SK-N-MC (cell line): ENCODE data around the gene CEP131.

Source experiments
- DNase-seq: peaks from one replicate; pipeline ENCODE4 v3.0.0-alpha.2; 2011; ENCODE audit warnings: low read depth, low spot score
- H3K27ac ChIP-seq: fragments of 200-600 bp; sonication (generic); 2 replicates; pipeline ENCODE4 v1.5.1; 2016; ENCODE audit warnings: mixed run types
- H3K36me3 ChIP-seq: fragments of 200-600 bp; sonication (generic); 2 replicates; pipeline ENCODE4 v1.6.1; 2017; ENCODE audit warnings: antibody characterized with exemption, low read length, mixed read lengths; ENCODE audit not compliant: insufficient read depth
- H3K4me3 ChIP-seq: fragments of 200-600 bp; sonication (generic); 2 replicates; pipeline ENCODE4 v1.5.1; 2016
- H3K9ac ChIP-seq: fragments of 200-600 bp; sonication (generic); 2 replicates; pipeline ENCODE4 v1.8.0; 2017; ENCODE audit warnings: mixed run types, mixed read lengths; ENCODE audit not compliant: insufficient read length
- H3K9me3 ChIP-seq: fragments of 200-600 bp; sonication (generic); 2 replicates; pipeline ENCODE4 v1.6.1; 2017; ENCODE audit warnings: low read depth, mild to moderate bottlenecking, antibody characterized with exemption, low read length, moderate library complexity, mixed read lengths
- EZH2 ChIP-seq: fragments of 200-600 bp; sonication (generic); IDR thresholded peaks from one replicate; pipeline ENCODE4 v1.6.1; 2017; ENCODE audit warnings: antibody characterized with exemption
- FOXP2 ChIP-seq: optimal IDR thresholded peaks from 2 replicates; pipeline ENCODE3; 2011; ENCODE audit warnings: mild to moderate bottlenecking, moderate library complexity; ENCODE audit not compliant: insufficient read depth; ENCODE audit errors: extremely low read length, control extremely low read depth
- POLR2AphosphoS5 ChIP-seq: IDR thresholded peaks from 2 replicates; pipeline ENCODE4 v1.6.1; 2012; ENCODE audit warnings: mild to moderate bottlenecking, low read depth, low read length, borderline replicate concordance

CEP131 gene

GRCh38 chr17:81193051-81193410 is 29.7 kb downstream of the CEP131 start:
- no peak overlapping the region for H3K27ac ChIP-seq
- no peaks in the 10 kb centered on the region for H3K9me3 ChIP-seq
- no peak overlapping the region for H3K9ac ChIP-seq
- no peak for DNase-seq
- H3K4me3 ChIP-seq: no peak overlapping the region
- no peaks in the 10 kb centered on the region for H3K36me3 ChIP-seq
- TF ChIP-seq EZH2 (no peak), POLR2AphosphoS5 (no peak), FOXP2 (no peak)

GRCh38 chr17:81192386-81193050 is 30.2 kb downstream of the CEP131 start:
- DNase-seq: no peak
- H3K9ac ChIP-seq: no peak overlapping the region
- TF ChIP-seq FOXP2 (no peak), EZH2 (no peak), POLR2AphosphoS5 (no peak)
- no peak overlapping the region for H3K4me3 ChIP-seq
- H3K9me3 ChIP-seq: no peaks in the 10 kb centered on the region
- H3K36me3 ChIP-seq: no peaks in the 10 kb centered on the region
- no peak overlapping the region for H3K27ac ChIP-seq

- no peak for TF ChIP-seq EZH2
- no peak for TF ChIP-seq FOXP2
- TF ChIP-seq POLR2AphosphoS5: no peak
- Histone ChIP-seq H3K4me3 (no peak overlapping the region), H3K27ac (no peak overlapping the region), H3K36me3 (no peaks in the 10 kb centered on the region), H3K9ac (no peak overlapping the region), H3K9me3 (no peaks in the 10 kb centered on the region)
- DNase-seq: no peak
These were observed 31.1 kb downstream of the CEP131 start for GRCh38 chr17:81191646-81192045.

GRCh38 chr17:81191116-81191515 is 31.6 kb downstream of the CEP131 start:
- Histone ChIP-seq H3K36me3 (no peaks in the 10 kb centered on the region), H3K27ac (no peak overlapping the region), H3K4me3 (no peak overlapping the region), H3K9me3 (no peaks in the 10 kb centered on the region), H3K9ac (no peak overlapping the region)
- DNase-seq: no peak
- TF ChIP-seq EZH2: no peak
- no peak for TF ChIP-seq POLR2AphosphoS5
- no peak for TF ChIP-seq FOXP2

- no peaks in the 10 kb centered on the region for H3K36me3 ChIP-seq
- TF ChIP-seq EZH2 (no peak), POLR2AphosphoS5 (no peak), FOXP2 (no peak)
- no peak overlapping the region for H3K9ac ChIP-seq
- H3K4me3 ChIP-seq: no peak overlapping the region
- no peak overlapping the region for H3K27ac ChIP-seq
- H3K9me3 ChIP-seq: no peaks in the 10 kb centered on the region
- no peak for DNase-seq
These were observed 32.2 kb downstream of the CEP131 start for GRCh38 chr17:81190591-81190990.

- Histone ChIP-seq H3K9me3 (no peaks in the 10 kb centered on the region), H3K9ac (no peak overlapping the region), H3K36me3 (no peaks in the 10 kb centered on the region), H3K27ac (no peak overlapping the region), H3K4me3 (no peak overlapping the region)
- DNase-seq: no peak
- TF ChIP-seq FOXP2 (no peak), EZH2 (no peak)
These were observed 32.9 kb downstream of the CEP131 start for GRCh38 chr17:81189670-81190530.

- H3K9ac ChIP-seq: no peak overlapping the region
- H3K4me3 ChIP-seq: no peak overlapping the region
- no peak for DNase-seq
- H3K36me3 ChIP-seq: no peaks in the 10 kb centered on the region
- no peaks in the 10 kb centered on the region for H3K9me3 ChIP-seq
- TF ChIP-seq EZH2: no peak
- TF ChIP-seq FOXP2: no peak
- no peak for TF ChIP-seq POLR2AphosphoS5
- H3K27ac ChIP-seq: no peak overlapping the region
These were observed 33.7 kb downstream of the CEP131 start for GRCh38 chr17:81189016-81189415.

- no peak for DNase-seq
- Histone ChIP-seq H3K9ac (no peak overlapping the region), H3K9me3 (no peaks in the 10 kb centered on the region), H3K4me3 (no peak overlapping the region), H3K36me3 (no peaks in the 10 kb centered on the region), H3K27ac (no peak overlapping the region)
- TF ChIP-seq FOXP2 (no peak), POLR2AphosphoS5 (no peak), EZH2 (no peak)
These were observed 34.3 kb downstream of the CEP131 start for GRCh38 chr17:81188491-81188840.
